Measurements from ENCODE around the gene SRSF3. TPM values are rescaled to one million over a fixed set of nuclear protein-coding genes. Genes with fewer than 3 reads are reported as not detected.
A peak's percentile ranks its signal among the peaks of the same experiment; 100 is the strongest.

SRSF3 gene
- total and polyA plus RNA-seq, 10 donors = 93.8 to 271 (median 194) TPM

GRCh38 chr6:36641543-36641942 is 47.4 kb downstream of the SRSF3 start:
- H3K27me3 ChIP-seq (replicated peaks in 1 of 7) = no peaks in the 10 kb centered on the region
- H3K4me1 ChIP-seq = peaks cover 0 to 35% (median 16%) of the 10 kb centered on the region in 6 donors
- H3K27ac ChIP-seq = no peak overlapping the region
- DNase-seq = peak; percentile 9
- TF ChIP-seq POLR2AphosphoS5 (IDR thresholded peaks at IDR 0.05) (no peak), POLR2A (IDR thresholded peaks at IDR 0.05) (no peak), CTCF (IDR thresholded peaks at IDR 0.05 in 8 of 11, conservative IDR thresholded peaks at IDR 0.05 in 3 of 11) (no peak)
- intact Hi-C loops (cut with DNase I; ENCODE audit: low total_unique reads) = no loop called here
- H3K36me3 ChIP-seq = no peaks in the 10 kb centered on the region
- 72 to 78% (median 73%) methylated on average over 3 of the region's 3 CpGs for WGBS, 5 donors
- no peaks in the 10 kb centered on the region for H3K9me3 ChIP-seq
- H3K4me3 ChIP-seq = no peak overlapping the region

GRCh38 chr6:36642913-36643817 is 49.0 kb downstream of the SRSF3 start:
- H3K36me3 ChIP-seq = no peaks in the 10 kb centered on the region
- H3K9me3 ChIP-seq = no peaks in the 10 kb centered on the region
- intact Hi-C loops (cut with DNase I; ENCODE audit: low total_unique reads) = no loop called here
- 58 to 86% (median 75%) methylated on average over 7 to 8 of the region's 8 CpGs for WGBS, 5 donors
- DNase-seq = no peak
- peaks cover 0 to 35% (median 16%) of the 10 kb centered on the region in 6 donors for H3K4me1 ChIP-seq
- H3K27me3 ChIP-seq (replicated peaks in 1 of 7) = no peaks in the 10 kb centered on the region
- no peak for TF ChIP-seq POLR2A (IDR thresholded peaks at IDR 0.05)
- peak in 1 of 3 donors; percentile 36 for TF ChIP-seq POLR2AphosphoS5 (IDR thresholded peaks at IDR 0.05)
- H3K27ac ChIP-seq = no peak overlapping the region
- no peak overlapping the region for H3K4me3 ChIP-seq

- no peak for TF ChIP-seq POLR2A (IDR thresholded peaks at IDR 0.05)
- TF ChIP-seq POLR2AphosphoS5 (IDR thresholded peaks at IDR 0.05) = no peak
- no peak for TF ChIP-seq CTCF (IDR thresholded peaks at IDR 0.05 in 8 of 11, conservative IDR thresholded peaks at IDR 0.05 in 3 of 11)
- no peaks in the 10 kb centered on the region for H3K36me3 ChIP-seq
- H3K27ac ChIP-seq = peak overlapping the region in 1 of 8 donors; percentile 55
- H3K9me3 ChIP-seq = no peaks in the 10 kb centered on the region
- intact Hi-C loops (cut with DNase I; ENCODE audit: low total_unique reads) = no loop called here
- H3K4me3 ChIP-seq = no peak overlapping the region
- WGBS, 5 donors = 71 to 88% (median 75%) methylated on average over 4 of the region's 4 CpGs
- peaks cover 0 to 35% (median 17%) of the 10 kb centered on the region in 6 donors for H3K4me1 ChIP-seq
- no peak for DNase-seq
- no peaks in the 10 kb centered on the region for H3K27me3 ChIP-seq (replicated peaks in 1 of 7)
These were observed 49.8 kb downstream of the SRSF3 start for GRCh38 chr6:36643977-36644376.

DNA sequence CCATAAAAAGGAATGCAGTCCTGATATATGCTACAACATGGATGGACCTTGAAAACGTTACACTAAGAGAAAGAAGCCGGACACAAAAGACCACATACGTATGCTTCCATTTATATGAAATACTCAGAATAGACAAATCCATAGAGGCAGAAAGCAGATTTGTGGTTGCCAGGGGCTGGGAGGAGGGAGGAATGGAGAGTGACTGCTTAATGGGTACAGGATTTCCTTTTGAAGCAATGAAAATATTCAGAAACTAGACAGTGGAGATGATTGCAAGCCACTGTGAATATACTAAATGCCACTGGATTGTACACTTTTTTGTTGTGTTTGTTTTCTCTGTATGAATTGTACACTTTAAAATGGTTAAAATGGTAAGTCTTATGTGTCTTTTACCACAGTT is 54.9 kb downstream of the SRSF3 start:
- WGBS, 5 donors = 65 to 84% (median 75%) methylated on average over 3 of the region's 3 CpGs
- Histone ChIP-seq H3K4me3 (no peak overlapping the region), H3K4me1 (peaks cover 0 to 41% (median 24%) of the 10 kb centered on the region in 6 donors), H3K9me3 (no peaks in the 10 kb centered on the region), H3K36me3 (no peaks in the 10 kb centered on the region), H3K27ac (no peak overlapping the region), H3K27me3 (replicated peaks in 1 of 7) (no peaks in the 10 kb centered on the region)
- DNase-seq = no peak
- intact Hi-C loops (cut with DNase I; ENCODE audit: low total_unique reads) = no loop called here
- no peak for TF ChIP-seq POLR2A (IDR thresholded peaks at IDR 0.05)
- no peak for TF ChIP-seq POLR2AphosphoS5 (IDR thresholded peaks at IDR 0.05)
- no peak for TF ChIP-seq CTCF (IDR thresholded peaks at IDR 0.05 in 8 of 11, conservative IDR thresholded peaks at IDR 0.05 in 3 of 11)
